Muscle layer of colon (tissue), 2 donors: ENCODE data around the gene TTLL6.

Experiments
- H3K27ac ChIP-seq: one replicate; pipeline ENCODE4 v1.7.0; 2013; ENCODE audit warnings: low read depth, mild to moderate bottlenecking, low read length, moderate library complexity
- H3K27me3 ChIP-seq, 2 donors: one replicate each; pipeline ENCODE4 v1.7.0; 2013; ENCODE audit warnings: low read length in 2 of 2, mild to moderate bottlenecking in 2 of 2; ENCODE audit not compliant: insufficient read depth in 2 of 2, control insufficient read depth in 1 of 2
- H3K36me3 ChIP-seq: one replicate; pipeline ENCODE4 v1.7.0; 2013; ENCODE audit warnings: mild to moderate bottlenecking, low read length; ENCODE audit not compliant: insufficient read depth
- H3K4me1 ChIP-seq: one replicate; pipeline ENCODE4 v1.7.0; 2013; ENCODE audit warnings: mild to moderate bottlenecking, low read length; ENCODE audit not compliant: insufficient read depth
- H3K4me3 ChIP-seq, 2 donors: one replicate each; pipeline ENCODE4 v1.7.0; 2013; ENCODE audit warnings: low read length in 2 of 2, low read depth in 1 of 2, mild to moderate bottlenecking in 1 of 2, moderate library complexity in 1 of 2
- H3K9ac ChIP-seq: one replicate; pipeline ENCODE4 v1.7.0; 2013; ENCODE audit warnings: low read length
- H3K9me3 ChIP-seq: one replicate; pipeline ENCODE4 v1.7.0; 2013; ENCODE audit warnings: mild to moderate bottlenecking, low read length
- donor health status: abdominal sarcoma.
- donor health status: Adenocarcinoma of cecum.

The TTLL6 gene

DNA sequence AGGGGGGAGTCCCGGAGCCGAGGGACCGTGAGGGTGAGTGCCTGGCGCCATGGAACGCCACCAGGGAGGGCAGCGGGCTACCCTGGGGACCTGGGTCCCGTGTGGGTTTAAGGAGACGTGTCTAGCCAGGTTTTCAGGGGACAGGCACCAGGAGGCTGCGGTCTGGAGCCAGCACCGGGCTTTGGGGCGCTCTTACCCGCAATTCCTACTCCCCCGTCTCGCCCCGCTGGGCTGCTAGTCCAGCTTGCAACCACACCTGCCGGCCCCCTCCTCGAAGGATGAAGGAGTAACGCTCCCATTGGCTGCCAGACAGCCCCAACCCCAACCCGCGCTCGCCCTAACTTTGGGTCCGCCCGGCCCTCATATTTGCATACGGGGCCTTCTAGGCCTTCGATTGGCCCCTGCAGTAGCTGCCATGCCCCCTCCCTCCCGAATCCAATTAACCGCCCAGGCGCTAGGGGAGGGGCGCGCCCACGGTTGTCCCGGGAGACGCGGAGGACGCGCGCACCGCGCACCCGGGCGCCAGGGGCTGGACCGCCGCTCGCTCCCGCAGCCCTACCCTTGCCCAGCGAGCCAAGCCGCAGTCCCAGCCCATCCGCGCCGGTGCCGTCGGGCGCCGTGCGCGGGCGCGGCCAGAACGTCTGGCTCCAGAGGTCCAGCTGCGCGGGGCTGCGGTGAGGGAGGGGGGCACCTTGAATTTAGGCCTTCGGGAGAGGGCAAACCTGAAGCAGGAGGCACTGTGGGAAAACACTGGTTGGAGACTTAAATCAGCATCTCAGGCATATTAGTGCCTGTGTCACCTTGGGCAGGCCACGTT, at the start of gene TTLL6:
Gene TTLL6, minus strand, starts transcription at position 456 of the 817 bp plus-strand sequence. Its CDS starts 157 bp downstream, at position 299.
- no peaks in the 10 kb centered on the region for H3K36me3 ChIP-seq
- no peaks in the 10 kb centered on the region for H3K9me3 ChIP-seq
- peaks cover 14 to 20% of the 10 kb centered on the region in 2 donors for H3K27me3 ChIP-seq
- H3K4me1 ChIP-seq = peaks cover 7% of the 10 kb centered on the region
- H3K27ac ChIP-seq = no peak within 1 kb of the TSS
- peak within 1 kb of the TSS; percentile 28 to 33 for H3K4me3 ChIP-seq
- H3K9ac ChIP-seq = no peak within 1 kb of the TSS

DNA sequence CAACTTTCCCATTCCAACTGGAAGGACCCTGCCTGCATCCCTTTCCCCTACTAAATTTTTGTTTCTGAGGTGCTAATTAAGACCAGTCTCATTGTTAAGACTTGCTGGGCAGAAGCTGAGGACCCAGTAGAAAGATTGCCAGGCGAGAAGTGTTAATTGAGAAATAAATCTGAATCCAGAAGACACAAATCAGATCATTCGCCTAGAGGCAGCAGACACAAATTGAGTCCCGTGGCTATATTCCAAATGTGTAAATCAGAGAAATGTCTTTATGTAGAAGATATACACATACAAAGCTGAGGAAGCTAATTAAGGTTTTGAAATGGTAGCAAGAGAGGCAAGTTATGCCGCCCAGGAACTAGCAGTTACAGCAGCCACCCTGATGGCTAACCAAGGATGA, 43.4 kb upstream of the TTLL6 start:
- Histone ChIP-seq H3K27ac (no peak overlapping the region), H3K9ac (no peak overlapping the region), H3K4me1 (no peaks in the 10 kb centered on the region), H3K4me3 (no peak overlapping the region), H3K27me3 (no peaks in the 10 kb centered on the region), H3K9me3 (no peaks in the 10 kb centered on the region), H3K36me3 (peaks cover 54% of the 10 kb centered on the region)

GRCh38 chr17:48860034-48860433, 43.0 kb upstream of the TTLL6 start:
- H3K36me3 ChIP-seq = peaks cover 58% of the 10 kb centered on the region
- no peak overlapping the region for H3K9ac ChIP-seq
- H3K27ac ChIP-seq = no peak overlapping the region
- H3K4me1 ChIP-seq = no peaks in the 10 kb centered on the region
- no peak overlapping the region for H3K4me3 ChIP-seq
- no peaks in the 10 kb centered on the region for H3K9me3 ChIP-seq
- H3K27me3 ChIP-seq = no peaks in the 10 kb centered on the region

GRCh38 chr17:48856122-48856821, 39.2 kb upstream of the TTLL6 start:
- no peaks in the 10 kb centered on the region for H3K4me1 ChIP-seq
- H3K27me3 ChIP-seq = no peaks in the 10 kb centered on the region
- H3K4me3 ChIP-seq = no peak overlapping the region
- H3K9ac ChIP-seq = no peak overlapping the region
- H3K9me3 ChIP-seq = no peaks in the 10 kb centered on the region
- peaks cover 56% of the 10 kb centered on the region for H3K36me3 ChIP-seq
- no peak overlapping the region for H3K27ac ChIP-seq

GRCh38 chr17:48854774-48855476, 37.9 kb upstream of the TTLL6 start:
- H3K27ac ChIP-seq = no peak overlapping the region
- peaks cover 55% of the 10 kb centered on the region for H3K36me3 ChIP-seq
- H3K4me1 ChIP-seq = no peaks in the 10 kb centered on the region
- H3K4me3 ChIP-seq = no peak overlapping the region
- H3K9me3 ChIP-seq = no peaks in the 10 kb centered on the region
- no peak overlapping the region for H3K9ac ChIP-seq
- no peaks in the 10 kb centered on the region for H3K27me3 ChIP-seq

- Histone ChIP-seq H3K4me1 (no peaks in the 10 kb centered on the region), H3K27ac (no peak overlapping the region), H3K36me3 (peaks cover 63% of the 10 kb centered on the region), H3K9ac (no peak overlapping the region), H3K4me3 (no peak overlapping the region), H3K27me3 (no peaks in the 10 kb centered on the region), H3K9me3 (no peaks in the 10 kb centered on the region)
Measured at GRCh38 chr17:48850792-48851323, 33.8 kb upstream of the TTLL6 start.

- Histone ChIP-seq H3K27ac (no peak overlapping the region), H3K4me1 (peaks cover 25% of the 10 kb centered on the region), H3K4me3 (no peak overlapping the region), H3K9ac (no peak overlapping the region), H3K9me3 (no peaks in the 10 kb centered on the region), H3K27me3 (no peaks in the 10 kb centered on the region), H3K36me3 (peaks cover 18% of the 10 kb centered on the region)
Measured at GRCh38 chr17:48843187-48843900, 26.3 kb upstream of the TTLL6 start.

DNA sequence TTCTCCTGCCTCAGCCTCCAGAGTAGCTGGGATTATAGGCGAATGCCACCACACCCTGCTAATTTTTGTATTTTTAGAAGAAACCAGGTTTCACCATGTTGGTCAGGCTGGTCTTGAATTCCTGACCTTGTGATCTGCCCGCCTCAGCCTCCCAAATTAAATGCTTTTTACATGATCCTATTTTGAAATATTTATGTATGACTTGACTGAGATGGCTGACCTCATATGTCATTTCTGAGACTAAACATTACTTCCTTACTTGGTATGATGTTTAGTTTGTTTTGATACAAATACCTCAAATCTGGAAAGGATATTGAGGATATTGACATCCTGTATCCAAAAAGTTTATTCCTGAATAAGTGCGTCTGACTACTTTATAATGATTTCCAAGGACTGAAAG, 25.7 kb upstream of the TTLL6 start:
- peaks cover 25% of the 10 kb centered on the region for H3K4me1 ChIP-seq
- no peak overlapping the region for H3K9ac ChIP-seq
- no peaks in the 10 kb centered on the region for H3K9me3 ChIP-seq
- peaks cover 12% of the 10 kb centered on the region for H3K36me3 ChIP-seq
- no peaks in the 10 kb centered on the region for H3K27me3 ChIP-seq
- H3K4me3 ChIP-seq = no peak overlapping the region
- no peak overlapping the region for H3K27ac ChIP-seq

- peaks cover 25% of the 10 kb centered on the region for H3K4me1 ChIP-seq
- peak overlapping the region in 1 of 2 donors; percentile 30 for H3K4me3 ChIP-seq
- peak overlapping the region; percentile 57 for H3K27ac ChIP-seq
- no peaks in the 10 kb centered on the region for H3K9me3 ChIP-seq
- H3K9ac ChIP-seq = no peak overlapping the region
- H3K36me3 ChIP-seq = peaks cover 16% of the 10 kb centered on the region
- H3K27me3 ChIP-seq = no peaks in the 10 kb centered on the region
Measured at GRCh38 chr17:48841395-48841831, 24.4 kb upstream of the TTLL6 start.

GRCh38 chr17:48840441-48840840, 23.4 kb upstream of the TTLL6 start:
- Histone ChIP-seq H3K27ac (peak overlapping the region; percentile 57), H3K27me3 (no peaks in the 10 kb centered on the region), H3K9ac (no peak overlapping the region), H3K4me1 (peaks cover 25% of the 10 kb centered on the region), H3K36me3 (peaks cover 16% of the 10 kb centered on the region), H3K9me3 (no peaks in the 10 kb centered on the region), H3K4me3 (peak overlapping the region in 1 of 2 donors; percentile 30)
